Chondrocyte (in vitro differentiated cells): Measurements from ENCODE around the gene CES4A. TPM values are rescaled to one million over a fixed set of nuclear protein-coding genes. Genes with fewer than 3 reads are reported as not detected.
"Not testable (repeated sequence)": the region's sequence is repeated elsewhere in the genome, so short reads cannot be mapped to it uniquely, and the experiment has no call there.

Source experiments
- DNase-seq: peaks from one replicate; pipeline ENCODE4 v3.0.0; 2021; ENCODE audit warnings: mixed read lengths, low spot score
- H3K27ac Mint-ChIP-seq: one replicate; pipeline ENCODE4 v1.8.0; 2021; ENCODE audit warnings: mild to moderate bottlenecking, moderate library complexity, mixed read lengths; ENCODE audit not compliant: unreplicated experiment
- H3K27me3 Mint-ChIP-seq: 2 replicates; pipeline ENCODE4 v1.8.0; 2021; ENCODE audit warnings: low read depth, mixed read lengths
- H3K36me3 Mint-ChIP-seq: 2 replicates; pipeline ENCODE4 v1.8.0; 2021; ENCODE audit warnings: low read depth, mixed read lengths
- H3K4me1 Mint-ChIP-seq: 2 replicates; pipeline ENCODE4 v1.8.0; 2021; ENCODE audit warnings: low read depth, mild to moderate bottlenecking, mixed read lengths
- H3K4me3 Mint-ChIP-seq: one replicate; pipeline ENCODE4 v1.8.0; 2021; ENCODE audit warnings: mild to moderate bottlenecking, moderate library complexity, mixed read lengths; ENCODE audit not compliant: unreplicated experiment
- H3K9me3 Mint-ChIP-seq: 2 replicates; pipeline ENCODE4 v1.8.0; 2021; ENCODE audit warnings: low read depth, mixed read lengths
- CTCF ChIP-seq: fragments of 200-600 bp; sonication (generic); IDR thresholded peaks from 2 replicates; pipeline ENCODE4 v1.5.0; 2021; ENCODE audit warnings: antibody characterized with exemption, mild to moderate bottlenecking, moderate library complexity
- total RNA-seq: library from RNA; stranded (reverse); gene quantifications from 3 replicates; pipeline ENCODE4 v1.2.1, GENCODE V29; 2021

Gene CES4A
- total RNA-seq, 1 donor from 2014 or later, result 2.6 TPM

- H3K4me3 Mint-ChIP-seq, result no peak overlapping the region
- DNase-seq, result no peak
These were observed 9.2 kb upstream of the CES4A start for GRCh38 chr16:66979011-66979717.

GRCh38 chr16:66983033-66983432, 5.4 kb upstream of the CES4A start:
- no peak for TF ChIP-seq CTCF
- Mint-ChIP-seq H3K4me1 (peaks cover 3% of the 10 kb centered on the region), H3K27me3 (peaks cover 1% of the 10 kb centered on the region), H3K36me3 (no peaks in the 10 kb centered on the region), H3K27ac (no peak overlapping the region), H3K4me3 (no peak overlapping the region), H3K9me3 (no peaks in the 10 kb centered on the region)
- DNase-seq, result no peak

More at GRCh38 chr16:66979011-66979717, 9.2 kb upstream of the CES4A start:
- no peak for TF ChIP-seq CTCF
- Mint-ChIP-seq H3K36me3 (no peaks in the 10 kb centered on the region), H3K27ac (no peak overlapping the region), H3K27me3 (peaks cover 1% of the 10 kb centered on the region), H3K4me1 (peaks cover 3% of the 10 kb centered on the region), H3K9me3 (no peaks in the 10 kb centered on the region)

- no peaks in the 10 kb centered on the region for H3K4me1 Mint-ChIP-seq
- no peak for TF ChIP-seq CTCF
These were observed 3.5 kb upstream of the CES4A start for GRCh38 chr16:66984892-66985311.

GRCh38 chr16:66986559-66986958, 1.8 kb upstream of the CES4A start:
- Mint-ChIP-seq H3K27ac (no peak overlapping the region), H3K4me1 (no peaks in the 10 kb centered on the region), H3K9me3 (no peaks in the 10 kb centered on the region), H3K27me3 (no peaks in the 10 kb centered on the region), H3K36me3 (no peaks in the 10 kb centered on the region), H3K4me3 (no peak overlapping the region)
- DNase-seq, result no peak
- TF ChIP-seq CTCF, result no peak

More at GRCh38 chr16:66984892-66985311, 3.5 kb upstream of the CES4A start:
- Mint-ChIP-seq H3K36me3 (no peaks in the 10 kb centered on the region), H3K27ac (no peak overlapping the region), H3K27me3 (peaks cover 1% of the 10 kb centered on the region), H3K4me3 (no peak overlapping the region), H3K9me3 (no peaks in the 10 kb centered on the region)
- DNase-seq, result no peak

GRCh38 chr16:66991545-66992077, 3.2 kb downstream of the CES4A start:
- H3K9me3 Mint-ChIP-seq, result no peaks in the 10 kb centered on the region
- H3K27ac Mint-ChIP-seq, result no peak overlapping the region
- no peaks in the 10 kb centered on the region for H3K27me3 Mint-ChIP-seq
- H3K4me1 Mint-ChIP-seq, result peaks cover 5% of the 10 kb centered on the region
- H3K4me3 Mint-ChIP-seq, result no peak overlapping the region
- no peaks in the 10 kb centered on the region for H3K36me3 Mint-ChIP-seq
- DNase-seq, result no peak
- no peak for TF ChIP-seq CTCF

- not testable (repeated sequence) for H3K9me3 Mint-ChIP-seq, H3K4me1 Mint-ChIP-seq, H3K27ac Mint-ChIP-seq, H3K27me3 Mint-ChIP-seq, H3K4me3 Mint-ChIP-seq, H3K36me3 Mint-ChIP-seq, DNase-seq
These were observed 5.2 kb downstream of the CES4A start for GRCh38 chr16:66993558-66993957.
